T follicular helper cell (primary cell): ENCODE measurements around the gene GRIA1.

Source experiments
- DNase-seq: peaks from one replicate; pipeline ENCODE4 v3.0.0-alpha.2; 2020; ENCODE audit warnings: low read depth

Gene GRIA1

GRCh38 chr5:153780876-153781705 is 290.6 kb downstream of the GRIA1 start:
- no peak for DNase-seq

- no peak for DNase-seq
Measured at GRCh38 chr5:153782589-153783361, 292.3 kb downstream of the GRIA1 start.

GRCh38 chr5:153783362-153783658 is 292.8 kb downstream of the GRIA1 start:
- DNase-seq = no peak

- no peak for DNase-seq
Measured at GRCh38 chr5:153784277-153784676, 293.8 kb downstream of the GRIA1 start.

- no peak for DNase-seq
Measured at GRCh38 chr5:153791339-153791738, 300.9 kb downstream of the GRIA1 start.

- DNase-seq = no peak
Measured at GRCh38 chr5:153792305-153792704, 301.8 kb downstream of the GRIA1 start.

GRCh38 chr5:153793699-153794098 is 303.2 kb downstream of the GRIA1 start:
- DNase-seq = no peak

- no peak for DNase-seq
Measured at GRCh38 chr5:153794327-153794726, 303.9 kb downstream of the GRIA1 start.

GRCh38 chr5:153796527-153796926 is 306.1 kb downstream of the GRIA1 start:
- DNase-seq = no peak

GRCh38 chr5:153797484-153797883 is 307.0 kb downstream of the GRIA1 start:
- DNase-seq = no peak

- no peak for DNase-seq
Measured at GRCh38 chr5:153798830-153799229, 308.4 kb downstream of the GRIA1 start.

GRCh38 chr5:153799466-153799865 is 309.0 kb downstream of the GRIA1 start:
- no peak for DNase-seq

GRCh38 chr5:153802050-153802821 is 311.8 kb downstream of the GRIA1 start:
- DNase-seq = no peak

GRCh38 chr5:153807801-153808200 is 317.3 kb downstream of the GRIA1 start:
- DNase-seq = no peak

GRCh38 chr5:153809166-153809565 is 318.7 kb downstream of the GRIA1 start:
- DNase-seq = no peak

- no peak for DNase-seq
Measured at GRCh38 chr5:153813901-153814300, 323.4 kb downstream of the GRIA1 start.

- no peak for DNase-seq
Measured at GRCh38 chr5:153816870-153817269, 326.4 kb downstream of the GRIA1 start.

GRCh38 chr5:153818626-153819025 is 328.2 kb downstream of the GRIA1 start:
- DNase-seq = no peak

- no peak for DNase-seq
Measured at GRCh38 chr5:153823036-153823435, 332.6 kb downstream of the GRIA1 start.

GRCh38 chr5:153824909-153825308 is 334.4 kb downstream of the GRIA1 start:
- DNase-seq = no peak

- no peak for DNase-seq
Measured at GRCh38 chr5:153827397-153827796, 336.9 kb downstream of the GRIA1 start.

GRCh38 chr5:153829510-153830065 is 339.1 kb downstream of the GRIA1 start:
- no peak for DNase-seq
